CD4-positive, alpha-beta T cell treated with Interleukin-6 at 100 ng/mL for 8 hours (primary cell): ENCODE results near the gene INPP4B.

Source experiments
- DNase-seq: peaks from one replicate; pipeline ENCODE4 v3.0.0-alpha.2; 2020; ENCODE audit warnings: mixed read lengths, low spot score

INPP4B gene

GRCh38 chr4:142211444-142211843, 634.7 kb downstream of the INPP4B start:
- no peak for DNase-seq

GRCh38 chr4:142203505-142203904, 642.6 kb downstream of the INPP4B start:
- DNase-seq, result no peak

- DNase-seq, result no peak
These were observed 643.4 kb downstream of the INPP4B start for GRCh38 chr4:142202404-142203332.

DNA sequence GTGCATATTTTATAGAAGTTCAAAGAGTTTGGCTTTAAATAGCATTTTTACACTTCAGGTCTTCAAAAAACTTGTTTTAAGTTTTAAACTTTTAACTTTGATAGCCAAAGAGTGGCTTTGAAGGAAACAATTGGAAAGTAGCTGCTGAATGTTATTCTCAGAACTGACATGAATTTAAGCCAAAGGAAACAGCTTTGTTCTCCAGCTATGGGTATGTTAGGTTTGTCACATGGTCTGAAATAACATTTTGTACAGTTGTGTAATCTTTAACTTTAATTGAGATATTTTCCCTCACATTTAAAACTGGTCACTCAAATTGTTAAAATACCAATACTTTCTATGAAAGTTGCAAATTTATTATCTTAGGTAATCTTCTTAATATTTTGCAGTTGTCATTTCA, 645.1 kb downstream of the INPP4B start:
- DNase-seq, result no peak

- no peak for DNase-seq
These were observed 651.2 kb downstream of the INPP4B start for GRCh38 chr4:142194905-142195304.

DNA sequence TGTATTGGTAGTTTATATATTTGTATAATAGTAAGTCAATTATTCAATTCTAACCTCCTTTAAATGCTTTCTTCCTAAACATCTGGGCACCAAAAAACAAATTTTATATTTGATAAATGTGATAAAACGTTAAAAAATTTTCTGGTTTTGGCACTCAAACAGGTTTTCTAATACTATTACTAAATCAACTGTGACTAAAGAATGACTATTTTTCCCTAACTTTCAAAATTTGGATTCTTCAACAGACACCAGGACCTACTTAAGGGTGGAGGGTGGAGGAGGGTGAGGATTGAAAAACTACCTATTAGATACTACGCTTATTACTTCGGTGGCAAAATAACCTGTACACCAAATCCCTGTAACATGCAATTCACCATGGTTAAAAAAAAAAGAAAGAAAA, 654.2 kb downstream of the INPP4B start:
- DNase-seq, result no peak

- no peak for DNase-seq
These were observed 665.1 kb downstream of the INPP4B start for GRCh38 chr4:142181021-142181420.

- DNase-seq, result no peak
These were observed 676.9 kb downstream of the INPP4B start for GRCh38 chr4:142169216-142169615.

DNA sequence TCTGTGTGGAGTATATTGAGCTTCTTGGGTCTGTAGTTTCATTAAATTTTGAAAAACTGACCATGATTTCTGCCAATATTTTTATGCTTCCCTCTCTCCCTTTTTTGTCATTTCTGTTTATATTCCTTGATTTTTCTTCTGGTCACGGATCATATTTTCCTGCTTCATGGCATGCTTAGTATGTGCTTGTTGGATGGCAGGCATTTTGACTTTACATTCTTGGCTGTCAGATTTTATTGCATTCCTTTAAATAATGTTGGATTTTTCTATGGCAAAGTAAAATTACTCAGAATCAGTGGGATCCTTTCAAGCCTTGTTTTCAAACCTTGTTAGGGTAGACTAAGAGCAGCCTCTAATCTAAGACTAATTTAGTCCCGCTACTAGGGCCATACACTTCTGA, 677.9 kb downstream of the INPP4B start:
- DNase-seq, result no peak

DNA sequence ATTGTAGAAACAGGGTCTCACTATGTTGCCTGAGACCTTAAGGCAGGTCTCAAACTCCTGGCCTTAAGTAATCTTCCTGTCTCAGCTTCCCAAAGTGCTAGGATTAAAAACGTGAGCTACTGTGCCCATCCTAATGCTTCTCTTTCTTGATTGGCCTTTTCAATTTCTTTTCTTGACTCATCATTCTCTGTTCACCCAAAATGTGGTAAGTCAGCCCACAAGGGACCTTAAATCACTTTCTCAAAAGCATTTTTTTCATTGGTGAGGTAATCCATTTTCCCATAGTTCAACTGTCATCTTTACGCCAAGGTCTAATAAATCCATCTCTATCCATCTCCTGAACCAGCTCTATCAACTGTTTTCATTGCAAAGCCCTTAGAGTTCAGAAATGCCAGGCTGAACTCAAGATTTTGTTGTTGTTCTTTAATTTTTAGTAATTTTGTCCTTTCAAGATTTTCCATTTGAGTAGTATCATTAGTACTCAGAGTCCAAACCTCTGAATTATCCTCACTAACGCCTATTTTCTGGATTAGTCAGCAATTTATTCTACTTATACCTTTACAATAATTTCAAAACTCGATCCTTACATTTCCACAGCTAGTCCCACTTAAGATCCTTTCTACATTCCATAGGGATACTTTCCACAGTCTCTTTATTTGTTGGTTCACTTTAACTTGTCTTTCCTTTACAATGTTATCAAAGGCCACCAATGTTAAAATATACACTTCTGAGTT, 681.2 kb downstream of the INPP4B start:
- DNase-seq, result no peak

DNA sequence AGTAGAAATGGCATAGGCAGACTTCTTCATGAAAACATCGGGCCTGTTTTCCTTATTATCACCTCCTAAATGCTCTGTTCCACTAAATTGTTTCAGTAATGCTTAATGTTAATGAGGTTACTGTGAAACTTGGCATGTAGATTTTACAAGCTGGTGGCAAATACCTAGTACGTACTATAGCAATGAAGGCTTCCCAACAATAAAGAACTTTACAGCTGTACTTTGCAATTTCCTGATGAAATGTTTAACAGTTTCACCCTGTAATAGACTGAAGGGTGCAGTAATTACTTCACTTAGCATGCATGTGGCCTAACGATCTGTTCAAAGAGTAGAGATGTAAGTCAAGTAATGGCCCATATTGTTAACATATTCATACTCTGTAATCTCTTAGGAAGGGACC, 685.0 kb downstream of the INPP4B start:
- no peak for DNase-seq

DNA sequence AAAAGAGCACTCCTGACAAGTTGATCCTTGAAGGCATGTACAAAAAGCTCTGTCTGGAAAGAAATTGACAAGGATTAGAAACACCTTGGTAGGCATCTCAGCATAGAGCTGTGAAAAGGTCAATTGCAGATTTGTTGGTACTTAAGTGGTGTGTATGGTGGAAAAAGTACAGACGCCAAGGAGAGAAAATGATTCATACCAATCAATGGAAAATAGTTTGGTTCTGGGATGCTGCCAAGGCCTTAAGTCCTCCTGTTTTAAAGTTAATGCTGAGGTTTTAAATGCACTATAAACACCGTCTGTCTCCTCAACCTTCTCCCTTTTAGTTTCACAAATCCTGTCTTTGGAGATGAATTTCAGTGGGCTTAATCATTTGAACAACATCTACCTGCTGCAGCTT, 685.6 kb downstream of the INPP4B start:
- no peak for DNase-seq

DNA sequence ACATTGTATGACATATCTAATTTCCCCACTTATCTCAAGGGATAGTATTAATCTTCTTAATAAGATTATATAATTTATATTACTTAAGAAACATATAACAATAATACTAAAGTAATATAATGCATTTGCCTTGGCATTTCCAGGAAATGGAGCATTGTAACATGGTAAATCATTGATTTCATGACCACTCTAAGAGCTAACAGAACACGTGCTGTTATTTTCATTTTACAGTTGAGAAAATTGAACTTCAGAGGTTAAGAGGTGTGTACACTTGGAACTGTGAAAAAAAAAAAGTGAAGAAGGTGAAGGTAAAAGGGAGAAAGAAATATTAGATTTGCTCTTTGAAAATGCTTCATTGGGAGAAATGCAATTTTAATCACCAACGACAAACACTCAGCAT, 687.1 kb downstream of the INPP4B start:
- no peak for DNase-seq

DNA sequence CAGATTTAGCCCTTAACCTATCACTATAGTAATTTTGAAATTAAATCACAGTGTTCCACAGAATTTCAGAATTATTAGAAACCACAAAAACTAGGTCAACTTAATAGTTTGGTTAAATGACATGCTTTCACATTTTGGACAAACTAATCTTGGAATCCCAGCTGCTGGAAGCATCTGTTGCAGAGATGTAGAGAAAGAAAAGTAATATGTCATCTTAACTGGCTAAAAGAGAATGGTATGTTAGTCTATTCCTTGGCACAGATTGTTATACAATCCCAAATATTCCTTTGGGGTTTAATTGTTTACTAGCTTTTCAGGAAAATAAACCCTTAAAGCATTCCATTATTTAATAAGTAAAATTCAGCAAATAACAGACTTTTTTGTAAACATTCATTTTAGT, 689.8 kb downstream of the INPP4B start:
- no peak for DNase-seq

DNA sequence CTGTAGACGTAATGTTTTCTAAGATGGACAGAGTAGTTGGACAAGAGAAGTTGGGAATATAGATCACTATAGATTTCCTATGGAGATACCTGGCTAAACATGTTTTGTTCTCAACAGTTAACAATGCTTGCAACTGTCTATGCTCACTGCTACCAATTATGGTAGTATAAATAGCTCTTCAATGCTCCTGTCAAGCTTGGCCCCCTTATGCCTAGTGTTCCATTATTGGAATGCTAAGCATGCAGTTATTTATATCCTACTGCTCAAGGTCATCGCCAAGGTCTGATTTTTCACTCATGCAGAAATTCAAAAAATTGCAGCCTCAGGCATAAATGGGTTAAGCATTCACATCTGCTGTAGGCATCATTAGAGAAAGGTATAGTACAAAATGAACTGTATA, 690.8 kb downstream of the INPP4B start:
- no peak for DNase-seq

DNA sequence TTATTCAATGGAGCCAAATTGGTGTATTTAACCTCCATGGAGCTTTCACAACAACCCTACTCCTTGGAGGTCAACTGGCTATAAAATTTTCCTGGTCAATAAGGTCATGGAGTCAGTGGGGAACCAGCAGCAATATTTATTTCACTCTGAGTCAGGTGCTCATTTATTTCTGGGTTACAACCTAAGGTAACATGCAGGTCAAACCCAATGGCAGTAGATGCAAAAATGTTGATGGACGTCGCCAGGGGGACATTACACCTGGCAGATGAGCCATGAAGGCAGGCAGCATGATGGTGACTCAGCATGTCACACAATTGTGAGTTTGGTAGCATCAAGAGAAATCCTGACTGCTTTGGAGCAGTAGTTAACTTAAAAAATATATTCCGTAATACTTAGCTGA, 695.6 kb downstream of the INPP4B start:
- DNase-seq, result no peak

DNA sequence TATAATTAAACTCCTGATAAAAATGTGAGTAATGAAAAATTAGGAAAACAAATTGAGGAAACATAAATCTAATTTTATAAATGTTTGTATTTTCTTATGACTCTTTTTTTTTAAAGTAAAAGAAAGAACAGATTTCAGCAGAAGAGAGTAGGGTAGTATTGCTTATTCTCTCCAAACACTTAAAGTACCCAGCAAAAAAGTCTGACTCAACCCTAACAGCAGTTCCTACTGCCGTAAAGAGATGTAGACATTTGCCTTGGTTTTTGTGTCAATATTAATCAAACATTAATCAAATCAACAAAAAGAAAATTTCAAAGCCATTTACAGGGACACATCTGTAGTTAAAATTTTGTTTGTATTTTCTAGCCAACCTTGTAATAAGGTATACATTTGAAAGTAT, 701.3 kb downstream of the INPP4B start:
- DNase-seq, result no peak

GRCh38 chr4:142142366-142143054, 703.6 kb downstream of the INPP4B start:
- no peak for DNase-seq

- DNase-seq, result no peak
These were observed 704.9 kb downstream of the INPP4B start for GRCh38 chr4:142141224-142141623.

GRCh38 chr4:142130666-142131065, 715.4 kb downstream of the INPP4B start:
- DNase-seq, result no peak

- DNase-seq, result no peak
These were observed 716.2 kb downstream of the INPP4B start for GRCh38 chr4:142129931-142130330.

DNA sequence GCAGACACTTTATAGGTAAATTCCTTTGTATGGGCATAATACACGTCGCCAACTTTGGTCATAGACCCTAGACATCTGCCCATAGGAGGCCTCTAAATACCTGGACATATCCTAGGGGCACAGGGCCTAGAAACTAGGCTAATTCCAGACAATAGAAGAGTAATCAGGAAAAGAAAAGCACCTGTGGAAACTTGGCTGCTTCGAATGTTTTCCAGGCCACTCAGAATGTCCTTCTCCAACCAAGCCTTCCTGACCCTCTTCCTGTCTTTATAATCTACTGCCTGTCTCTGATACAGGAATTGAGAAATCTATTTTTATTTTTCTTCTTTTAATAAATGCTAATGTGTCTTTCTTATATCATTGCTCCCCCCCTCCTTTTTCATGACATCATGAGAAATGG, 716.6 kb downstream of the INPP4B start:
- no peak for DNase-seq

DNA sequence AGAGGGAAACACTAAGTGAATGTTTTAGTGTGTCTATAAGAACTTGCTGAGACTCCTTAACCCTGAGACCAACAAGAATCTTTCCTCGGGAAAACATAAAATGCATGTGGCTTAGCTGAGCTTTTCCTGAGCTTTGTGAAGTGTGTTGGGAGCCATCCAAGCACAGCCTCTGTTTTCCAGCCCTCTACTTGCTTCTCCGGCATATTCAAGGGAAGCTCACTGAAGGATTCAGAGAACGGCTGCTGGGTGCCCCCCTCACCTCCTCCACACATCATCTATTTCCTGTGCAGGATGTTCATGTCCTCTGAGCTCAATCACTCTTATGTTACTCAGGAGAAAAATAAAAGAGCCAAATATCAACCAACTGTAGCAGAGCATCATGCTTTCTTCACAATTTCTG, 717.6 kb downstream of the INPP4B start:
- no peak for DNase-seq
